OCI-LY3 (cell line): Measurements from ENCODE around the gene OTX1.
A peak's percentile ranks its signal among the peaks of the same experiment; 100 is the strongest.

Experiments
- H2AFZ ChIP-seq: fragments of 200-600, 300-600 bp; shearing (Covaris generic); 2 replicates; pipeline ENCODE4 v1.6.0; 2014; ENCODE audit warnings: antibody characterized with exemption, low read depth, low read length
- H3K27ac ChIP-seq: fragments of 200-600, 300-600 bp; sonication (generic); 2 replicates; pipeline ENCODE4 v1.5.1; 2014; ENCODE audit warnings: mild to moderate bottlenecking, low read length, moderate library complexity, mixed read lengths
- H3K27me3 ChIP-seq: fragments of 200-600, 300-600 bp; sonication (generic); 2 replicates; pipeline ENCODE4 v1.6.1; 2014; ENCODE audit warnings: low read depth, low read length, mixed read lengths
- H3K36me3 ChIP-seq: fragments of 200-600, 300-600 bp; sonication (generic); replicated peaks from 2 replicates; pipeline ENCODE3; 2014; ENCODE audit warnings: low read depth, low read length, mixed read lengths
- H3K4me1 ChIP-seq: fragments of 300-600, 200-600 bp; sonication (generic); 2 replicates; pipeline ENCODE4 v1.6.1; 2014; ENCODE audit warnings: low read length, mixed read lengths
- H3K4me2 ChIP-seq: fragments of 200-600, 300-600 bp; sonication (generic); 2 replicates; pipeline ENCODE4 v1.6.1; 2014; ENCODE audit warnings: low read length, mixed read lengths
- H3K4me3 ChIP-seq: fragments of 300-600, 200-600 bp; sonication (generic); 2 replicates; pipeline ENCODE4 v1.5.1; 2014; ENCODE audit warnings: antibody characterized with exemption, mild to moderate bottlenecking, low read length, moderate library complexity
- H3K79me2 ChIP-seq: fragments of 300-600, 200-600 bp; shearing (Covaris generic); 2 replicates; pipeline ENCODE4 v1.6.1; 2014; ENCODE audit warnings: mild to moderate bottlenecking, low read length, mixed read lengths
- H3K9ac ChIP-seq: fragments of 300-600, 200-600 bp; shearing (Covaris generic); 2 replicates; pipeline ENCODE4 v1.6.0; 2014; ENCODE audit warnings: mild to moderate bottlenecking, low read length, moderate library complexity
- H3K9me3 ChIP-seq: fragments of 200-600, 300-600 bp; shearing (Covaris generic); 2 replicates; pipeline ENCODE4 v1.6.1; 2014; ENCODE audit warnings: low read length, mixed read lengths; ENCODE audit not compliant: insufficient read depth
- H4K20me1 ChIP-seq: fragments of 200-600, 300-600 bp; sonication (generic); 2 replicates; pipeline ENCODE4 v1.6.1; 2016; ENCODE audit warnings: low read length, mixed read lengths; ENCODE audit not compliant: insufficient read depth
- EZH2phosphoT487 ChIP-seq: fragments of 200-600 bp; shearing (Covaris generic); IDR thresholded peaks from 2 replicates; pipeline ENCODE4 v1.6.1; 2018; ENCODE audit warnings: antibody characterized with exemption, mixed run types, low read depth
- TF ChIP-seq, protein P1 (sequence below): fragments of 200-600, 300-600 bp; sonication (generic); IDR thresholded peaks from 2 replicates; pipeline ENCODE4 v1.5.1; 2014; ENCODE audit warnings: antibody characterized with exemption, low read length, low read depth

Gene OTX1

GRCh38 chr2:63050334-63051041 is at the start of gene OTX1:
OTX1 (plus strand) TSS chr2:63050830; CDS start chr2:63052991, 2,161 bp downstream.
- H4K20me1 ChIP-seq = no peaks in the 10 kb centered on the region
- no peaks in the 10 kb centered on the region for H3K36me3 ChIP-seq
- H3K9ac ChIP-seq = peak within 1 kb of the TSS; percentile 74
- peak within 1 kb of the TSS; percentile 98 for H2AFZ ChIP-seq
- peak within 1 kb of the TSS; percentile 97 for H3K4me3 ChIP-seq
- no peaks in the 10 kb centered on the region for H3K27me3 ChIP-seq
- H3K4me2 ChIP-seq = peak within 1 kb of the TSS; percentile 95
- TF ChIP-seq EZH2phosphoT487 = no peak
- TF ChIP-seq, protein P1, sequence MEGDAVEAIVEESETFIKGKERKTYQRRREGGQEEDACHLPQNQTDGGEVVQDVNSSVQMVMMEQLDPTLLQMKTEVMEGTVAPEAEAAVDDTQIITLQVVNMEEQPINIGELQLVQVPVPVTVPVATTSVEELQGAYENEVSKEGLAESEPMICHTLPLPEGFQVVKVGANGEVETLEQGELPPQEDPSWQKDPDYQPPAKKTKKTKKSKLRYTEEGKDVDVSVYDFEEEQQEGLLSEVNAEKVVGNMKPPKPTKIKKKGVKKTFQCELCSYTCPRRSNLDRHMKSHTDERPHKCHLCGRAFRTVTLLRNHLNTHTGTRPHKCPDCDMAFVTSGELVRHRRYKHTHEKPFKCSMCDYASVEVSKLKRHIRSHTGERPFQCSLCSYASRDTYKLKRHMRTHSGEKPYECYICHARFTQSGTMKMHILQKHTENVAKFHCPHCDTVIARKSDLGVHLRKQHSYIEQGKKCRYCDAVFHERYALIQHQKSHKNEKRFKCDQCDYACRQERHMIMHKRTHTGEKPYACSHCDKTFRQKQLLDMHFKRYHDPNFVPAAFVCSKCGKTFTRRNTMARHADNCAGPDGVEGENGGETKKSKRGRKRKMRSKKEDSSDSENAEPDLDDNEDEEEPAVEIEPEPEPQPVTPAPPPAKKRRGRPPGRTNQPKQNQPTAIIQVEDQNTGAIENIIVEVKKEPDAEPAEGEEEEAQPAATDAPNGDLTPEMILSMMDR = no peak
- H3K27ac ChIP-seq = peak within 1 kb of the TSS; percentile 35; the same call in 1 of the 2 replicates
- H3K4me1 ChIP-seq = peaks cover 5% of the 10 kb centered on the region
- no peaks in the 10 kb centered on the region for H3K79me2 ChIP-seq
- H3K9me3 ChIP-seq = no peaks in the 10 kb centered on the region

DNA sequence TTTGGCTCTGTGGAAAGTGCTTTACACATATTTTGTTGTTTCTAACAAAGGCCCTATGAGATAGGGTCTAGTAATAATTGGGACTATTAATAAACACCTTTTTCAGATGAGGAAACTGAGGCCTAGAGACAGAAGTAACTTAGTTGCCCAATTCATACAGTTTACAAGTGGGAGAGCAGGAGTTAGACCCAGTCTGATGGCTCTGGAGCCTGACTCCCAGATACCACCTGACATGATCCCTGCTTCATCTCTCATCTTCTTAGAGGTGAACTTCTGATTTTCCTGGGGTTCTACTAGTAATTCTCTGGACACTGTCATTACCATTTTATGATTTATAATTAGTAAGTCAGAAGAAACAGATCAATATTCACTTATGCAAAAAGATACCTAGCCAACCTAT is 49.1 kb upstream of the OTX1 start:
- TF ChIP-seq, protein P1 = no peak
- H3K9me3 ChIP-seq = no peaks in the 10 kb centered on the region
- H3K4me3 ChIP-seq = no peak overlapping the region
- no peak overlapping the region for H3K9ac ChIP-seq
- no peak overlapping the region for H3K4me2 ChIP-seq
- no peak overlapping the region for H2AFZ ChIP-seq
- no peaks in the 10 kb centered on the region for H3K36me3 ChIP-seq
- H3K4me1 ChIP-seq = no peaks in the 10 kb centered on the region
- H3K27ac ChIP-seq = no peak overlapping the region
- H4K20me1 ChIP-seq = no peaks in the 10 kb centered on the region
- no peaks in the 10 kb centered on the region for H3K79me2 ChIP-seq
- H3K27me3 ChIP-seq = no peaks in the 10 kb centered on the region

DNA sequence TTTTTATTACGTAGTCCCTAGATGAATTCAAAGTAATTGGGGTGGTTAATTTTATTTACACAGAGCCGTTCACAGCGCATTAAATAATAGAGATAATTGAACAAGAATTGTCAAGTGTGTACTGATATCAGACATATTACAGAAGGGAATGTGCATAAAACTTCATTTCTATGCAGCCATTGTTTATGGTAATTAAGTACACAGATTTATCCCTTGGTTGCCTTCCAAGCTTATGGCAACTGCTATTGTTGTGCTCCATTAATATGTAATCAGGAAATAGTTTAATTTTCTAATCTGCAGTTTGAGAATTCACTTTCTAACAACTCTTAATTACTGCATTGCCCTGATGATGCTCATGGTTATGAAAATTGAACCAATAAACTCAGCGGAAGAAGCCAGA is 47.3 kb upstream of the OTX1 start:
- Histone ChIP-seq H3K4me2 (no peak overlapping the region), H3K4me1 (no peaks in the 10 kb centered on the region), H3K79me2 (no peaks in the 10 kb centered on the region), H3K4me3 (no peak overlapping the region), H3K27ac (no peak overlapping the region), H3K27me3 (no peaks in the 10 kb centered on the region), H2AFZ (no peak overlapping the region), H3K36me3 (no peaks in the 10 kb centered on the region), H3K9me3 (no peaks in the 10 kb centered on the region), H3K9ac (no peak overlapping the region), H4K20me1 (no peaks in the 10 kb centered on the region)
- TF ChIP-seq, protein P1 = no peak

- Histone ChIP-seq H3K4me2 (no peak overlapping the region), H3K9me3 (no peaks in the 10 kb centered on the region), H3K27me3 (no peaks in the 10 kb centered on the region), H3K79me2 (no peaks in the 10 kb centered on the region), H3K4me1 (no peaks in the 10 kb centered on the region; the same call in 1 of the 2 replicates), H3K36me3 (no peaks in the 10 kb centered on the region), H3K4me3 (no peak overlapping the region), H2AFZ (no peak overlapping the region), H3K9ac (no peak overlapping the region), H3K27ac (no peak overlapping the region), H4K20me1 (no peaks in the 10 kb centered on the region)
- TF ChIP-seq EZH2phosphoT487 = no peak
- TF ChIP-seq, protein P1 = no peak
Measured at GRCh38 chr2:63007813-63008458, 42.7 kb upstream of the OTX1 start.
